GM19463 (cell line): Measurements from ENCODE around the gene RTN4.
A peak's percentile ranks its signal among the peaks of the same experiment; 100 is the strongest.

Experiments
- ATAC-seq: cut with Tn5 transposase; IDR thresholded peaks from one replicate; pipeline ENCODE4 v1.9.1; 2021; ENCODE audit warnings: mild to moderate bottlenecking, moderate library complexity; ENCODE audit not compliant: unreplicated experiment

Gene RTN4

GRCh38 chr2:55045780-55046179 is 4.5 kb downstream of the RTN4 start:
- ATAC-seq = no peak

GRCh38 chr2:55043841-55044240 is 6.4 kb downstream of the RTN4 start:
- no peak for ATAC-seq

- no peak for ATAC-seq
Observed at GRCh38 chr2:55038428-55038827, 11.8 kb downstream of the RTN4 start.

- ATAC-seq = no peak
Observed at GRCh38 chr2:55035716-55036115, 14.5 kb downstream of the RTN4 start.

- ATAC-seq = no peak
Observed at GRCh38 chr2:55033921-55034320, 16.3 kb downstream of the RTN4 start.

GRCh38 chr2:55033076-55033742 is 17.0 kb downstream of the RTN4 start:
- ATAC-seq = peak; percentile 98

GRCh38 chr2:55031505-55031904 is 18.7 kb downstream of the RTN4 start:
- ATAC-seq = no peak

GRCh38 chr2:55030766-55031165 is 19.5 kb downstream of the RTN4 start:
- no peak for ATAC-seq

GRCh38 chr2:55029098-55029497 is 21.2 kb downstream of the RTN4 start:
- no peak for ATAC-seq

GRCh38 chr2:55027226-55027625 is 23.0 kb downstream of the RTN4 start:
- ATAC-seq = no peak

- no peak for ATAC-seq
Observed at GRCh38 chr2:55026202-55026601, 24.0 kb downstream of the RTN4 start.

GRCh38 chr2:55025627-55026026 is 24.6 kb downstream of the RTN4 start:
- ATAC-seq = peak; percentile 39

GRCh38 chr2:55025082-55025481 is 25.2 kb downstream of the RTN4 start:
- peak; percentile 63 for ATAC-seq

GRCh38 chr2:55022476-55022875 is 27.8 kb downstream of the RTN4 start:
- no peak for ATAC-seq

- no peak for ATAC-seq
Observed at GRCh38 chr2:55019526-55020258, 30.6 kb downstream of the RTN4 start.

GRCh38 chr2:55018619-55019018 is 31.6 kb downstream of the RTN4 start:
- no peak for ATAC-seq

- ATAC-seq = no peak
Observed at GRCh38 chr2:55017880-55018279, 32.4 kb downstream of the RTN4 start.

- no peak for ATAC-seq
Observed at GRCh38 chr2:55017428-55017827, 32.8 kb downstream of the RTN4 start.

- ATAC-seq = no peak
Observed at GRCh38 chr2:55014962-55015939, 35.0 kb downstream of the RTN4 start.

GRCh38 chr2:55013936-55014335 is 36.3 kb downstream of the RTN4 start:
- ATAC-seq = no peak
